Stimulated activated CD4-positive, alpha-beta T cell treated with anti-CD3 and anti-CD28 coated beads, Interleukin-1b, Interleukin-23, amount 100 ng/mL, for 4 hours (primary cell): ENCODE results near the gene OR10H1.
"Not testable (repeated sequence)": the region's sequence is repeated elsewhere in the genome, so short reads cannot be mapped to it uniquely, and the experiment has no call there.

ENCODE experiments used
- DNase-seq, 2 donors: peaks; one replicate each; pipeline ENCODE4 v3.0.0-alpha.2; 2020; ENCODE audit warnings: low read depth in 2 of 2

The OR10H1 gene

GRCh38 chr19:15815306-15815705, at the start of gene OR10H1:
OR10H1 (minus strand) TSS chr19:15815664; CDS start chr19:15808037, 7,627 bp downstream.
- DNase-seq: no peak

- no peak for DNase-seq
Observed at GRCh38 chr19:15864824-15865223, 49.4 kb upstream of the OR10H1 start.

GRCh38 chr19:15863272-15863671, 47.8 kb upstream of the OR10H1 start:
- no peak for DNase-seq

GRCh38 chr19:15862444-15862843, 47.0 kb upstream of the OR10H1 start:
- no peak for DNase-seq

- DNase-seq: no peak
Observed at GRCh38 chr19:15860522-15860921, 45.1 kb upstream of the OR10H1 start.

- DNase-seq: no peak
Observed at GRCh38 chr19:15859187-15859586, 43.7 kb upstream of the OR10H1 start.

- DNase-seq: no peak
Observed at GRCh38 chr19:15850385-15850784, 34.9 kb upstream of the OR10H1 start.

- DNase-seq: no peak
Observed at GRCh38 chr19:15846923-15847322, 31.5 kb upstream of the OR10H1 start.

- DNase-seq: not testable (repeated sequence)
Observed at GRCh38 chr19:15843894-15844222, 28.4 kb upstream of the OR10H1 start.

GRCh38 chr19:15843203-15843893, 27.9 kb upstream of the OR10H1 start:
- no peak for DNase-seq

GRCh38 chr19:15841875-15842569, 26.6 kb upstream of the OR10H1 start:
- DNase-seq: no peak

GRCh38 chr19:15840833-15841232, 25.4 kb upstream of the OR10H1 start:
- DNase-seq: no peak

- DNase-seq: not testable (repeated sequence)
Observed at GRCh38 chr19:15839888-15840287, 24.4 kb upstream of the OR10H1 start.

- DNase-seq: no peak
Observed at GRCh38 chr19:15838351-15838750, 22.9 kb upstream of the OR10H1 start.

- DNase-seq: peak in 1 of 2 donors; percentile 7
Observed at GRCh38 chr19:15837221-15837731, 21.8 kb upstream of the OR10H1 start.

GRCh38 chr19:15836330-15837220, 21.1 kb upstream of the OR10H1 start:
- DNase-seq: peak; percentile 88 to 89

- peak; percentile 7 to 39 for DNase-seq
Observed at GRCh38 chr19:15835565-15836329, 20.3 kb upstream of the OR10H1 start.

GRCh38 chr19:15834232-15834631, 18.8 kb upstream of the OR10H1 start:
- not testable (repeated sequence) for DNase-seq

- DNase-seq: no peak
Observed at GRCh38 chr19:15831626-15832025, 16.2 kb upstream of the OR10H1 start.

- DNase-seq: no peak
Observed at GRCh38 chr19:15829786-15830185, 14.3 kb upstream of the OR10H1 start.

- no peak for DNase-seq
Observed at GRCh38 chr19:15829306-15829698, 13.8 kb upstream of the OR10H1 start.
